ENCODE data around the gene RND2.

DNA sequence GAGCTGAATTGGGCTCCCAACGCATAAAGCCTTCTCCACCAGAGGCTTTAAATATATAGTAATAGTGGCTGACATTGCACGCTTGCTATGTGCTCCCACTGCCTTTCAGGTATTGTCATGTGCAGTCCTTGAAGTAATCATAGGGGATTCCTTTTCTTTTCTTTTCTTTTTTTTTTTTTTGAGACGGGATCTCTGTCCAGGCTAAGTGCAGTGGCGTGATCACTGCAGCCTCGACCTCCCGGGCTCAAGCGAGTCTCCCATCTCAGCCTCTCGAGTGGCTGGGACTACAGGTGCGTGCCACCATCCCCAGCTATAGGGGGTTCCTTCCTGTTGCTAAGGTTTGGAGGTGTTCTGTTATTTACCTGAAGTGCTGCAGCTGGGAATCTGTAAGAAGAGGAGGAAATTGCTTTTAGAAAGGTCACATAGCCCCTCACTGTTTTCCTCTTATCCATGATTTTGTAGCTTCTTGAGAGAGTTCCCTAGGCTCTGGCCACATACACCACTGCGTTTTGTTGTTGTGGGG is 26.0 kb upstream of the RND2 start:
- TF ChIP-seq, protein P1, sequence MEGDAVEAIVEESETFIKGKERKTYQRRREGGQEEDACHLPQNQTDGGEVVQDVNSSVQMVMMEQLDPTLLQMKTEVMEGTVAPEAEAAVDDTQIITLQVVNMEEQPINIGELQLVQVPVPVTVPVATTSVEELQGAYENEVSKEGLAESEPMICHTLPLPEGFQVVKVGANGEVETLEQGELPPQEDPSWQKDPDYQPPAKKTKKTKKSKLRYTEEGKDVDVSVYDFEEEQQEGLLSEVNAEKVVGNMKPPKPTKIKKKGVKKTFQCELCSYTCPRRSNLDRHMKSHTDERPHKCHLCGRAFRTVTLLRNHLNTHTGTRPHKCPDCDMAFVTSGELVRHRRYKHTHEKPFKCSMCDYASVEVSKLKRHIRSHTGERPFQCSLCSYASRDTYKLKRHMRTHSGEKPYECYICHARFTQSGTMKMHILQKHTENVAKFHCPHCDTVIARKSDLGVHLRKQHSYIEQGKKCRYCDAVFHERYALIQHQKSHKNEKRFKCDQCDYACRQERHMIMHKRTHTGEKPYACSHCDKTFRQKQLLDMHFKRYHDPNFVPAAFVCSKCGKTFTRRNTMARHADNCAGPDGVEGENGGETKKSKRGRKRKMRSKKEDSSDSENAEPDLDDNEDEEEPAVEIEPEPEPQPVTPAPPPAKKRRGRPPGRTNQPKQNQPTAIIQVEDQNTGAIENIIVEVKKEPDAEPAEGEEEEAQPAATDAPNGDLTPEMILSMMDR (IDR thresholded peaks at IDR 0.05; ENCODE audit: low read depth, low read length, missing input control) = no peak
- TF ChIP-seq TAF1 (conservative IDR thresholded peaks at IDR 0.05) = no peak
- TF ChIP-seq, protein P2, sequence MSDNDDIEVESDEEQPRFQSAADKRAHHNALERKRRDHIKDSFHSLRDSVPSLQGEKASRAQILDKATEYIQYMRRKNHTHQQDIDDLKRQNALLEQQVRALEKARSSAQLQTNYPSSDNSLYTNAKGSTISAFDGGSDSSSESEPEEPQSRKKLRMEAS (IDR thresholded peaks at IDR 0.05) = no peak
- TF ChIP-seq, protein P3, sequence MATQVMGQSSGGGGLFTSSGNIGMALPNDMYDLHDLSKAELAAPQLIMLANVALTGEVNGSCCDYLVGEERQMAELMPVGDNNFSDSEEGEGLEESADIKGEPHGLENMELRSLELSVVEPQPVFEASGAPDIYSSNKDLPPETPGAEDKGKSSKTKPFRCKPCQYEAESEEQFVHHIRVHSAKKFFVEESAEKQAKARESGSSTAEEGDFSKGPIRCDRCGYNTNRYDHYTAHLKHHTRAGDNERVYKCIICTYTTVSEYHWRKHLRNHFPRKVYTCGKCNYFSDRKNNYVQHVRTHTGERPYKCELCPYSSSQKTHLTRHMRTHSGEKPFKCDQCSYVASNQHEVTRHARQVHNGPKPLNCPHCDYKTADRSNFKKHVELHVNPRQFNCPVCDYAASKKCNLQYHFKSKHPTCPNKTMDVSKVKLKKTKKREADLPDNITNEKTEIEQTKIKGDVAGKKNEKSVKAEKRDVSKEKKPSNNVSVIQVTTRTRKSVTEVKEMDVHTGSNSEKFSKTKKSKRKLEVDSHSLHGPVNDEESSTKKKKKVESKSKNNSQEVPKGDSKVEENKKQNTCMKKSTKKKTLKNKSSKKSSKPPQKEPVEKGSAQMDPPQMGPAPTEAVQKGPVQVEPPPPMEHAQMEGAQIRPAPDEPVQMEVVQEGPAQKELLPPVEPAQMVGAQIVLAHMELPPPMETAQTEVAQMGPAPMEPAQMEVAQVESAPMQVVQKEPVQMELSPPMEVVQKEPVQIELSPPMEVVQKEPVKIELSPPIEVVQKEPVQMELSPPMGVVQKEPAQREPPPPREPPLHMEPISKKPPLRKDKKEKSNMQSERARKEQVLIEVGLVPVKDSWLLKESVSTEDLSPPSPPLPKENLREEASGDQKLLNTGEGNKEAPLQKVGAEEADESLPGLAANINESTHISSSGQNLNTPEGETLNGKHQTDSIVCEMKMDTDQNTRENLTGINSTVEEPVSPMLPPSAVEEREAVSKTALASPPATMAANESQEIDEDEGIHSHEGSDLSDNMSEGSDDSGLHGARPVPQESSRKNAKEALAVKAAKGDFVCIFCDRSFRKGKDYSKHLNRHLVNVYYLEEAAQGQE (IDR thresholded peaks at IDR 0.05) = no peak
- TF ChIP-seq JUND (IDR thresholded peaks at IDR 0.05) = no peak
- TF ChIP-seq YY1 (IDR thresholded peaks at IDR 0.05) = no peak
